Loucy (cell line): ENCODE measurements around the gene KLF3.

Source experiments
- H2AFZ ChIP-seq: fragments of 200-600 bp; sonication (generic); 2 replicates; pipeline ENCODE4 v1.6.0; 2016; ENCODE audit warnings: antibody characterized with exemption, mild to moderate bottlenecking, low read length, moderate library complexity
- H3F3A ChIP-seq: fragments of 200-600 bp; 2 replicates; pipeline ENCODE4 v1.6.0; 2016; ENCODE audit warnings: antibody characterized with exemption, low read depth, mild to moderate bottlenecking
- H3K27me3 ChIP-seq: fragments of 200-600 bp; sonication (generic); 2 replicates; pipeline ENCODE4 v1.6.1; 2014; ENCODE audit warnings: low read length, mild to moderate bottlenecking; ENCODE audit not compliant: insufficient read depth, poor library complexity, severe bottlenecking
- H3K36me3 ChIP-seq: fragments of 200-600 bp; sonication (generic); 2 replicates; pipeline ENCODE4 v1.6.1; 2016; ENCODE audit warnings: low read length; ENCODE audit not compliant: insufficient read depth
- H3K4me1 ChIP-seq: fragments of 200-600 bp; sonication (generic); 2 replicates; pipeline ENCODE4 v1.5.1; 2014; ENCODE audit warnings: low read length, mild to moderate bottlenecking; ENCODE audit not compliant: insufficient read depth, poor library complexity, severe bottlenecking
- H3K4me2 ChIP-seq: fragments of 200-600 bp; sonication (generic); 2 replicates; pipeline ENCODE4 v1.6.0; 2014; ENCODE audit warnings: antibody characterized with exemption, low read length, low read depth, mild to moderate bottlenecking; ENCODE audit not compliant: poor library complexity, severe bottlenecking
- H3K4me3 ChIP-seq: fragments of 200-600 bp; sonication (generic); 2 replicates; pipeline ENCODE4 v1.5.1; 2014; ENCODE audit warnings: low read length, mild to moderate bottlenecking, mixed read lengths; ENCODE audit not compliant: poor library complexity, severe bottlenecking
- H3K79me2 ChIP-seq: fragments of 200-600 bp; sonication (generic); 2 replicates; pipeline ENCODE4 v1.6.1; 2014; ENCODE audit warnings: low read length; ENCODE audit not compliant: insufficient read depth
- H3K9ac ChIP-seq: fragments of 200-600 bp; sonication (generic); 2 replicates; pipeline ENCODE4 v1.6.0; 2014; ENCODE audit warnings: mild to moderate bottlenecking, low read depth, low read length, moderate library complexity; ENCODE audit not compliant: poor library complexity, severe bottlenecking
- H3K9me2 ChIP-seq: fragments of 200-600 bp; sonication (generic); replicated peaks from 2 replicates; pipeline ENCODE4 v1.6.1; 2016; ENCODE audit warnings: low read depth, low read length, mixed read lengths
- H3K9me3 ChIP-seq: fragments of 200-600 bp; sonication (generic); 2 replicates; pipeline ENCODE4 v1.6.1; 2014; ENCODE audit warnings: mild to moderate bottlenecking, antibody characterized with exemption, low read length, low read depth; ENCODE audit not compliant: insufficient read depth
- H4K20me1 ChIP-seq: fragments of 200-600 bp; sonication (generic); 2 replicates; pipeline ENCODE4 v1.6.0; 2014; ENCODE audit warnings: antibody characterized with exemption, low read length, mild to moderate bottlenecking; ENCODE audit not compliant: insufficient read depth, poor library complexity, severe bottlenecking
- EZH2phosphoT487 ChIP-seq: fragments of 200-600 bp; IDR thresholded peaks from 2 replicates; pipeline ENCODE4 v1.6.1; 2018; ENCODE audit warnings: antibody characterized with exemption, mild to moderate bottlenecking, moderate library complexity, borderline replicate concordance
- TF ChIP-seq, protein P1 (sequence below): fragments of 200-600 bp; sonication (generic); conservative IDR thresholded peaks from 2 replicates; pipeline ENCODE4 v1.5.1; 2014; ENCODE audit warnings: mild to moderate bottlenecking, antibody characterized with exemption, low read length

Gene KLF3

DNA sequence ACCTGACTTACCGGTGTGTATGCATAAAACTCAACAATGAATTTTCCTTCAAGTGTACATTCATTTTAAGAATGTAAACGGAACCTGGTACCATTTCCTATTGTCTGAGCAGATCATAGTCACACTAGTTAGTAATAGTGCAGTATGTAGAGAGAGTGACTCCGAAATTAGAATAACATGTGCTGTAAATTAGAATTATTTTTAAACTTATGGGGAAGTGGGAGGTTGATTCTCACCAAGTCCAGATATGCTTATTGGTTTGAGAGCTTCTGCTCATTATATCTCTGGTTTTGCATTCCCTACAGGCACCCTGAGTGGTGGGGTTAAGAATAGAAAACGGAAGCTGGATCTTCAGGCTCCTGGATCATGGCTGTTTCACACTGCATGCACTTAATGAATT lies 39.6 kb downstream of the KLF3 start:
- Histone ChIP-seq H3K4me2 (no peak overlapping the region), H3K4me3 (no peak overlapping the region), H3K9ac (no peak overlapping the region), H3K4me1 (no peaks in the 10 kb centered on the region), H3K27me3 (no peaks in the 10 kb centered on the region), H3F3A (no peaks in the 10 kb centered on the region), H3K36me3 (no peaks in the 10 kb centered on the region), H3K9me2 (no peaks in the 10 kb centered on the region), H3K79me2 (no peaks in the 10 kb centered on the region), H3K9me3 (no peaks in the 10 kb centered on the region), H2AFZ (no peak overlapping the region), H4K20me1 (no peaks in the 10 kb centered on the region)
- TF ChIP-seq EZH2phosphoT487 = no peak
- TF ChIP-seq, protein P1, sequence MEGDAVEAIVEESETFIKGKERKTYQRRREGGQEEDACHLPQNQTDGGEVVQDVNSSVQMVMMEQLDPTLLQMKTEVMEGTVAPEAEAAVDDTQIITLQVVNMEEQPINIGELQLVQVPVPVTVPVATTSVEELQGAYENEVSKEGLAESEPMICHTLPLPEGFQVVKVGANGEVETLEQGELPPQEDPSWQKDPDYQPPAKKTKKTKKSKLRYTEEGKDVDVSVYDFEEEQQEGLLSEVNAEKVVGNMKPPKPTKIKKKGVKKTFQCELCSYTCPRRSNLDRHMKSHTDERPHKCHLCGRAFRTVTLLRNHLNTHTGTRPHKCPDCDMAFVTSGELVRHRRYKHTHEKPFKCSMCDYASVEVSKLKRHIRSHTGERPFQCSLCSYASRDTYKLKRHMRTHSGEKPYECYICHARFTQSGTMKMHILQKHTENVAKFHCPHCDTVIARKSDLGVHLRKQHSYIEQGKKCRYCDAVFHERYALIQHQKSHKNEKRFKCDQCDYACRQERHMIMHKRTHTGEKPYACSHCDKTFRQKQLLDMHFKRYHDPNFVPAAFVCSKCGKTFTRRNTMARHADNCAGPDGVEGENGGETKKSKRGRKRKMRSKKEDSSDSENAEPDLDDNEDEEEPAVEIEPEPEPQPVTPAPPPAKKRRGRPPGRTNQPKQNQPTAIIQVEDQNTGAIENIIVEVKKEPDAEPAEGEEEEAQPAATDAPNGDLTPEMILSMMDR = no peak

DNA sequence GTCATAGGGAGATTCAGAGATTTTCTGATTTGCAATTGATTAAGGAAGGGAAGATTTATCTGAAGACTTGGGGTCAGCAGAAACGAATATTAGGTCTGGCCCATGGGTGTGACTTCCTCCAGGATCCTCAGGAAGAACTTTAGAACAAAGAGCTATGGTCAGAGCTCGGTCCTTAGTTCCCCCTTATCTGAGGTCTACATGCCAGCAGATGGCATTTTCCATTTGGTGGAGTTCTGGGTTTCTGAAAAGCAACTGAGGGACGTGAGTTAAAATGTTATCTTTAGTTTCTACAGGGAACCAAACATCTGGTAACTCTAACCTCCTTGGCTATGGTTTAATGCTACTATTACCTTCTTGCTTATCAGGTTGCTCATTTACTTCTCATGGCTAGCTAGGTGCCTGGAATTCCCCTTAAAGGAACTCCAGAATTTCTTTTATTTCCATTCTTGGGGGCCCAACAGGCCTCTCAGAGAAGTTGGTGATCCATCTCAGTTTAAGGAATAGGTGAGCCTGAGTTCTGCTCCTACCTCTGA lies 40.7 kb downstream of the KLF3 start:
- Histone ChIP-seq H3K4me2 (no peak overlapping the region), H3K79me2 (no peaks in the 10 kb centered on the region), H3K9me3 (no peaks in the 10 kb centered on the region), H3K36me3 (no peaks in the 10 kb centered on the region), H3K4me1 (no peaks in the 10 kb centered on the region), H2AFZ (no peak overlapping the region), H3K27me3 (no peaks in the 10 kb centered on the region), H3F3A (no peaks in the 10 kb centered on the region), H3K9me2 (no peaks in the 10 kb centered on the region), H3K4me3 (no peak overlapping the region), H4K20me1 (no peaks in the 10 kb centered on the region), H3K9ac (no peak overlapping the region)
- TF ChIP-seq EZH2phosphoT487 = no peak

DNA sequence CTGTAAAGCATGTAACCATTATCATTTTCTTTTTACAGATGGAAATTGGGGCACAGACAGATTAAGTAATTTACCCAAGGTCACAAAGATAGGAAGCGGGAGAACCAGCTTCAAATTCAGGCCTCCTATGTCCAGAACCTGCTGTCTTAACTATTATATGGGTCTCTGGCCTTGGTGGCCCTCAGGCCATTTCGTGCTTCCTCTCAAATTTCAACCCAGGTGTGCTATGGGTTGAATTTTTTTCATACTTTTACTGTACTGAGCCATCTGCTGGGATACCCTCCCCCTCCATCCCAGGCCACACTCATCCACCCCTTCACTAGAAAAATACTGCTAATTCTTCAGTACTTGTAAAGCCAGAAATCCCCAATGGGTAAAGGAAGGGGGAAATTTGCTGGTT lies 42.3 kb downstream of the KLF3 start:
- no peak overlapping the region for H3K4me3 ChIP-seq
- no peaks in the 10 kb centered on the region for H3K36me3 ChIP-seq
- no peaks in the 10 kb centered on the region for H3K27me3 ChIP-seq
- H3K9me3 ChIP-seq = no peaks in the 10 kb centered on the region
- H3K79me2 ChIP-seq = no peaks in the 10 kb centered on the region
- H3K4me1 ChIP-seq = no peaks in the 10 kb centered on the region
- H4K20me1 ChIP-seq = no peaks in the 10 kb centered on the region
- H3F3A ChIP-seq = no peaks in the 10 kb centered on the region
- H3K9me2 ChIP-seq = no peaks in the 10 kb centered on the region
- no peak overlapping the region for H3K4me2 ChIP-seq
- TF ChIP-seq, protein P1 = no peak
- TF ChIP-seq EZH2phosphoT487 = no peak
- H3K9ac ChIP-seq = no peak overlapping the region
- no peak overlapping the region for H2AFZ ChIP-seq

DNA sequence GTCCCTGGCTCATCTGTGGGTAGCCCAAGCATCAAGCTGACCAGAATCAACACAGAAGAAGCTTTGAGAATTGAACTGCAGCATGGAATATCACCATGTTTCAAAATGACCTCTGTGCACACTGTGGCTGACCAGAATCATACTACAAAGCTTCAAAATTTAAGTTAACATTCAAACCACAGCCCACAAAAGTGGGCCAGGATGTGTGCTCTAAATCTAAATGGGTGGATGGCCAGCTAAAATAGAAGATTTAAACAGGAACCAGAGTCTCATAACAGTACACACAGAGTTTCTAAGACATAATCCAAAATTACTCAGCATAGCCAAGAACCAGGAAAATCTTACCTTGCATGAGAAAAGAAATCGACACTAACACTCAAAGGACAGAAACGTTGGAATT lies 46.1 kb downstream of the KLF3 start:
- Histone ChIP-seq H3K4me3 (no peak overlapping the region), H3K27me3 (no peaks in the 10 kb centered on the region), H3K9me2 (no peaks in the 10 kb centered on the region), H2AFZ (no peak overlapping the region), H4K20me1 (no peaks in the 10 kb centered on the region), H3K4me2 (no peak overlapping the region), H3K79me2 (no peaks in the 10 kb centered on the region), H3F3A (no peaks in the 10 kb centered on the region), H3K4me1 (no peaks in the 10 kb centered on the region), H3K36me3 (no peaks in the 10 kb centered on the region), H3K9ac (no peak overlapping the region), H3K9me3 (peaks cover 5% of the 10 kb centered on the region; the same call in 1 of the 2 replicates)
- no peak for TF ChIP-seq EZH2phosphoT487
- TF ChIP-seq, protein P1 = no peak
